ENCODE measurements around the gene FLYWCH2. TPM values are rescaled to one million over a fixed set of nuclear protein-coding genes. Genes with fewer than 3 reads are reported as not detected.
A peak's percentile ranks its signal among the peaks of the same experiment; 100 is the strongest.
"Not testable (repeated sequence)": the region's sequence is repeated elsewhere in the genome, so short reads cannot be mapped to it uniquely, and the experiment has no call there.

Gene FLYWCH2
- total RNA-seq, 1 experiment from 2014 or later, result 16.5 TPM

DNA sequence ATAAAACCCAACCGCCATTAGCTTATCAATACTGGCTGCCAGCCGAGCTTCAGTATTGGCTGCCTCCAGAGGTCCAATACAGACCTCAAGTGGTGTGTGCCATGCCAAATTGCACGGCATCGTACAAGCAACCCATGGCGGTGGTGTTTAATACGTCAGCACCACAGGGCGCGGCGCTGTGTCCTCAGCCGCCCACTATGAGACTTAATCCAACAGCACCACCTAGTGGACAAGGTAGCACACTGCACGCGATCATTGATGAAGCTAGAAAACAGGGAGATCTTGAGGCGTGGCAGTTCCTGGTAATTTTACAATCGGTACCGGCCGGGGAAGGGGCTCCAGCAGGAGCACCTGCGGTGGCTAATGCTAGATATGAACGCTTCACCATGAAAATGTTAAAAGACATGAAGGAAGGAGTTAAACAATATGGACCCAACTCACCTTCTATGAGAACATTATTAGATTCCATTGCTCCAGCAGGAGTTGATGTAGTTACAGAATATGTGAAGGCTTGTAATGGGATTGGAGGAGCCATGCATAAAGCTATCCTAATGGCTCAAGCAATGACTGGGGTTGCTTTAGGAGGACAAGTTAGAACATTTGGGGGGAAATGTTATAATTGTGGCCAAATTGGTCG lies 44.1 kb downstream of the FLYWCH2 start:
- H4K5ac ChIP-seq (ENCODE audit: insufficient read length, low read depth, low read length), result no peak overlapping the region
- no peak overlapping the region for H3K56ac ChIP-seq (ENCODE audit: insufficient read length, low read depth, low read length)
- peaks cover 10 to 16% (median 12%) of the 10 kb centered on the region in 3 experiments for H3K36me3 Mint-ChIP-seq (ENCODE audit: insufficient read depth in 1 of 3, low read depth in 3 of 3)
- no peak overlapping the region for H2BK5ac ChIP-seq (ENCODE audit: insufficient read length, low read length)
- no peaks in the 10 kb centered on the region for H4K20me1 ChIP-seq (ENCODE audit: control insufficient read depth, insufficient read depth, insufficient read length)
- H3K27me3 ChIP-seq (ENCODE audit: insufficient read depth, low read length), result no peaks in the 10 kb centered on the region
- H3K79me2 ChIP-seq (ENCODE audit: insufficient read depth, low read length), result no peaks in the 10 kb centered on the region
- H2BK15ac ChIP-seq (ENCODE audit: low read depth, low read length), result no peak overlapping the region
- peak overlapping the region in 1 of 2 experiments; percentile 3; a peak in 1 of 5 replicates for H3K4me3 Mint-ChIP-seq
- peaks cover 28 to 30% of the 10 kb centered on the region in 2 experiments for H3K4me1 Mint-ChIP-seq
- peaks cover 6% of the 10 kb centered on the region for H3K27me3 Mint-ChIP-seq (ENCODE audit: low read depth)
- H3K4me1 ChIP-seq (ENCODE audit: insufficient read depth, low read length), result no peaks in the 10 kb centered on the region
- WGBS (ENCODE audit: extremely low coverage, insufficient read length, low lambda C conversion rate), result no CpG with 5 or more reads among the region's 19 CpGs
- H3K27ac Mint-ChIP-seq, result peak overlapping the region in 1 of 3 experiments; percentile 37; a peak in 1 of 7 replicates
- no peak overlapping the region for H3K14ac ChIP-seq (ENCODE audit: insufficient read depth, low read length)
- no peak overlapping the region for H2AFZ ChIP-seq (ENCODE audit: low read length)
- H3K27ac ChIP-seq (ENCODE audit: insufficient read length, low read depth, low read length), result no peak overlapping the region
- H3K23ac ChIP-seq (ENCODE audit: insufficient read length, low read depth, low read length), result no peak overlapping the region
- no peak overlapping the region for H2AK5ac ChIP-seq (ENCODE audit: insufficient read length, low read length)
- no peaks in the 10 kb centered on the region for H3K9me3 ChIP-seq (ENCODE audit: control insufficient read depth, low read depth, low read length)
- H4K8ac ChIP-seq (replicated peaks; ENCODE audit: insufficient read length, low read depth, low read length), result no peak overlapping the region
- H3K4me2 ChIP-seq (ENCODE audit: insufficient read depth, insufficient read length, low read length), result no peak overlapping the region
- H3K23me2 ChIP-seq (ENCODE audit: insufficient read length, low read depth, low read length, poor library complexity, severe bottlenecking), result peaks cover 5% of the 10 kb centered on the region
- no peak overlapping the region for H2BK120ac ChIP-seq (ENCODE audit: low read depth, low read length, poor library complexity, severe bottlenecking)
- no peak overlapping the region for H2BK20ac ChIP-seq (ENCODE audit: low read depth, low read length, poor library complexity, severe bottlenecking)
- H3T11ph ChIP-seq (ENCODE audit: low read length), result no peak overlapping the region
- H3K9ac ChIP-seq (ENCODE audit: extremely low read depth, insufficient read length, low read length), result no peak overlapping the region
- H3K4ac ChIP-seq (ENCODE audit: low read depth, low read length), result no peak overlapping the region
- H3K79me1 ChIP-seq (ENCODE audit: insufficient read depth, low read depth, low read length, poor library complexity, severe bottlenecking), result no peaks in the 10 kb centered on the region
- H4K91ac ChIP-seq (ENCODE audit: insufficient read length, low read depth, low read length), result no peak overlapping the region
- peak; percentile 87 for DNase-seq
- no peak overlapping the region for H2BK12ac ChIP-seq (ENCODE audit: insufficient read length, low read depth, low read length)
- no peak overlapping the region for H3K18ac ChIP-seq (ENCODE audit: insufficient read length, low read depth, low read length)
- peaks cover 10 to 11% of the 10 kb centered on the region in 2 experiments for H3K9me3 Mint-ChIP-seq
- TF ChIP-seq, protein P1, sequence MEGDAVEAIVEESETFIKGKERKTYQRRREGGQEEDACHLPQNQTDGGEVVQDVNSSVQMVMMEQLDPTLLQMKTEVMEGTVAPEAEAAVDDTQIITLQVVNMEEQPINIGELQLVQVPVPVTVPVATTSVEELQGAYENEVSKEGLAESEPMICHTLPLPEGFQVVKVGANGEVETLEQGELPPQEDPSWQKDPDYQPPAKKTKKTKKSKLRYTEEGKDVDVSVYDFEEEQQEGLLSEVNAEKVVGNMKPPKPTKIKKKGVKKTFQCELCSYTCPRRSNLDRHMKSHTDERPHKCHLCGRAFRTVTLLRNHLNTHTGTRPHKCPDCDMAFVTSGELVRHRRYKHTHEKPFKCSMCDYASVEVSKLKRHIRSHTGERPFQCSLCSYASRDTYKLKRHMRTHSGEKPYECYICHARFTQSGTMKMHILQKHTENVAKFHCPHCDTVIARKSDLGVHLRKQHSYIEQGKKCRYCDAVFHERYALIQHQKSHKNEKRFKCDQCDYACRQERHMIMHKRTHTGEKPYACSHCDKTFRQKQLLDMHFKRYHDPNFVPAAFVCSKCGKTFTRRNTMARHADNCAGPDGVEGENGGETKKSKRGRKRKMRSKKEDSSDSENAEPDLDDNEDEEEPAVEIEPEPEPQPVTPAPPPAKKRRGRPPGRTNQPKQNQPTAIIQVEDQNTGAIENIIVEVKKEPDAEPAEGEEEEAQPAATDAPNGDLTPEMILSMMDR (conservative IDR thresholded peaks at IDR 0.05), result peak; percentile 98

DNA sequence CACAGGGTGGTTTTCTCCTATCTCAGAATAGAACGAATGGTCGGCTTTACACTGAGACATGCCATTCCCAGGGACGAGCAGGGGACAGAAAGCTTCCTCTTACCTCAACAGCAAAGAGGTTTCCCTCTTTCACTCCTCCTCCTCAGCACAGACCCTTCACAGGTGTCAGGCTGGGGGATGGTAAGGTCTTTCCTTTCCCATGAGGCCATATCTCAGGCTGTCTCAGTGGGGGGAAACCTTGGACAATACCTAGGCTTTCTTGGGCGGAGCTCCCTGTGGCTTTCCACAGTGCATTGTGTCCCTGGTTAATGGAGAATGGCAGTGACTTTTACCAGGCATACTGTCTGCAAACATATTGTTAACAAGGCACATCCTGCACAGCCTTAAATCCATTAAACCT lies 45.1 kb downstream of the FLYWCH2 start:
- not testable (repeated sequence) for H4K20me1 ChIP-seq (ENCODE audit: control insufficient read depth, insufficient read depth, insufficient read length); H4K8ac ChIP-seq (replicated peaks; ENCODE audit: insufficient read length, low read depth, low read length); H3K56ac ChIP-seq (ENCODE audit: insufficient read length, low read depth, low read length); H3K4me1 ChIP-seq (ENCODE audit: insufficient read depth, low read length); H3K4me2 ChIP-seq (ENCODE audit: insufficient read depth, insufficient read length, low read length); H3K27ac ChIP-seq (ENCODE audit: insufficient read length, low read depth, low read length); H3K23me2 ChIP-seq (ENCODE audit: insufficient read length, low read depth, low read length, poor library complexity, severe bottlenecking); H3K79me1 ChIP-seq (ENCODE audit: insufficient read depth, low read depth, low read length, poor library complexity, severe bottlenecking); H3K18ac ChIP-seq (ENCODE audit: insufficient read length, low read depth, low read length); H3T11ph ChIP-seq (ENCODE audit: low read length); H2BK120ac ChIP-seq (ENCODE audit: low read depth, low read length, poor library complexity, severe bottlenecking); H3K4me3 Mint-ChIP-seq; H3K4ac ChIP-seq (ENCODE audit: low read depth, low read length); H2BK12ac ChIP-seq (ENCODE audit: insufficient read length, low read depth, low read length); H3K79me2 ChIP-seq (ENCODE audit: insufficient read depth, low read length); H2AFZ ChIP-seq (ENCODE audit: low read length); H3K9ac ChIP-seq (ENCODE audit: extremely low read depth, insufficient read length, low read length); H3K9me3 ChIP-seq (ENCODE audit: control insufficient read depth, low read depth, low read length); H2BK20ac ChIP-seq (ENCODE audit: low read depth, low read length, poor library complexity, severe bottlenecking); H2BK5ac ChIP-seq (ENCODE audit: insufficient read length, low read length); H4K5ac ChIP-seq (ENCODE audit: insufficient read length, low read depth, low read length); H3K27me3 Mint-ChIP-seq (ENCODE audit: low read depth); DNase-seq; H2AK5ac ChIP-seq (ENCODE audit: insufficient read length, low read length); H2BK15ac ChIP-seq (ENCODE audit: low read depth, low read length); H4K91ac ChIP-seq (ENCODE audit: insufficient read length, low read depth, low read length); H3K14ac ChIP-seq (ENCODE audit: insufficient read depth, low read length); H3K23ac ChIP-seq (ENCODE audit: insufficient read length, low read depth, low read length); H3K27me3 ChIP-seq (ENCODE audit: insufficient read depth, low read length)
- peaks cover 10 to 11% of the 10 kb centered on the region in 2 experiments for H3K9me3 Mint-ChIP-seq
- H3K4me1 Mint-ChIP-seq, result peaks cover 28 to 30% of the 10 kb centered on the region in 2 experiments
- peaks cover 9 to 12% (median 10%) of the 10 kb centered on the region in 3 experiments; a peak in 6 of 7 replicates for H3K36me3 Mint-ChIP-seq (ENCODE audit: insufficient read depth in 1 of 3, low read depth in 3 of 3)
- WGBS (ENCODE audit: extremely low coverage, insufficient read length, low lambda C conversion rate), result no CpG with 5 or more reads among the region's 4 CpGs
- peak overlapping the region in 1 of 3 experiments; percentile 88; a peak in 3 of 7 replicates for H3K27ac Mint-ChIP-seq

Data from H9 (cell line).